CD14-positive monocyte (primary cell): Measurements from ENCODE around the gene LRCH1. TPM values are rescaled to one million over a fixed set of nuclear protein-coding genes. Genes with fewer than 3 reads are reported as not detected.

Experiments used
- DNase-seq, 3 donors: peaks; one replicate each; pipeline ENCODE4 v3.0.0-alpha.2; 2011 to 2022
- H2AFZ ChIP-seq: 2 replicates; pipeline ENCODE4 v1.6.0; 2012; ENCODE audit warnings: mild to moderate bottlenecking, low read depth, low read length, inconsistent platforms; ENCODE audit not compliant: insufficient read depth, poor library complexity, severe bottlenecking
- H3K27ac ChIP-seq, 2 donors: 1 replicate in 1 of 2; 2 replicates in 1 of 2; pipeline ENCODE4 v1.5.1; 2012 to 2013; ENCODE audit warnings: low read length in 2 of 2, control low read depth in 1 of 2, inconsistent platforms in 1 of 2, low read depth in 1 of 2, mild to moderate bottlenecking in 1 of 2
- H3K27me3 ChIP-seq, 2 donors: one replicate each; pipeline versions ENCODE4 v1.6.0 to v1.6.1; 2011 to 2013; ENCODE audit warnings: low read length in 2 of 2; ENCODE audit not compliant: control insufficient read depth in 2 of 2, insufficient read depth in 2 of 2
- H3K36me3 ChIP-seq, 2 donors: replicated peaks in 1 of 2; 1 replicate in 1 of 2; 2 replicates in 1 of 2; pipeline versions ENCODE4 v1.5.1 to v1.6.1; 2012 to 2013; ENCODE audit warnings: low read length in 2 of 2, control low read depth in 1 of 2, inconsistent platforms in 1 of 2, mild to moderate bottlenecking in 1 of 2; ENCODE audit not compliant: insufficient read depth in 2 of 2, control insufficient read depth in 1 of 2
- H3K4me1 ChIP-seq, 2 donors: 1 replicate in 1 of 2; 2 replicates in 1 of 2; pipeline versions ENCODE4 v1.5.1 to v1.6.1; 2012 to 2013; ENCODE audit warnings: low read length in 2 of 2, control low read depth in 1 of 2, inconsistent platforms in 1 of 2, mild to moderate bottlenecking in 1 of 2, moderate library complexity in 1 of 2; ENCODE audit not compliant: insufficient read depth in 2 of 2, control insufficient read depth in 1 of 2
- H3K4me2 ChIP-seq: replicated peaks from 2 replicates; pipeline ENCODE3; 2012; ENCODE audit warnings: low read length, moderate library complexity, mild to moderate bottlenecking; ENCODE audit not compliant: poor library complexity, severe bottlenecking; ENCODE audit errors: extremely low read depth
- H3K4me3 ChIP-seq, 3 experiments: fragments of 200-600 bp in 1 of 3; sonication (generic) in 1 of 3; replicated peaks in 1 of 3; 1 replicate in 2 of 3; 2 replicates in 1 of 3; pipeline ENCODE4 v1.5.1; 2011 to 2013; ENCODE audit warnings: low read length in 3 of 3, mild to moderate bottlenecking in 3 of 3, control low read depth in 2 of 3, low read depth in 2 of 3, inconsistent platforms in 1 of 3, moderate library complexity in 1 of 3
- H3K79me2 ChIP-seq: 2 replicates; pipeline ENCODE4 v1.6.0; 2012; ENCODE audit warnings: mild to moderate bottlenecking, control low read depth, inconsistent platforms, low read length, moderate library complexity; ENCODE audit not compliant: insufficient read depth
- H3K9ac ChIP-seq: 2 replicates; pipeline ENCODE4 v1.6.0; 2017; ENCODE audit warnings: low read length, mild to moderate bottlenecking; ENCODE audit not compliant: insufficient read depth, poor library complexity, severe bottlenecking
- H3K9me3 ChIP-seq, 2 donors: replicated peaks in 1 of 2; 1 replicate in 1 of 2; 2 replicates in 1 of 2; pipeline versions ENCODE4 v1.5.1 to v1.6.1; 2012 to 2013; ENCODE audit warnings: low read length in 2 of 2, control low read depth in 1 of 2; ENCODE audit not compliant: control insufficient read depth in 1 of 2, insufficient read depth in 1 of 2
- H4K20me1 ChIP-seq: 2 replicates; pipeline ENCODE4 v1.6.0; 2012; ENCODE audit warnings: mild to moderate bottlenecking, low read length, control low read depth, moderate library complexity; ENCODE audit not compliant: insufficient read depth
- H3K27ac Mint-ChIP-seq, 7 donors: one replicate each; pipeline ENCODE4 v1.8.0; 2020; ENCODE audit warnings: mild to moderate bottlenecking in 7 of 7, mixed read lengths in 7 of 7, moderate library complexity in 6 of 7, inconsistent platforms in 2 of 7
- H3K27me3 Mint-ChIP-seq, 3 donors: one replicate each; pipeline ENCODE4 v1.8.0; 2021 to 2022; ENCODE audit warnings: low read depth in 3 of 3, mild to moderate bottlenecking in 3 of 3, mixed read lengths in 3 of 3, moderate library complexity in 3 of 3, inconsistent platforms in 1 of 3
- H3K36me3 Mint-ChIP-seq, 2 donors: one replicate each; pipeline ENCODE4 v1.8.0; 2020; ENCODE audit warnings: mixed read lengths in 2 of 2, inconsistent platforms in 1 of 2, mild to moderate bottlenecking in 1 of 2
- H3K4me1 Mint-ChIP-seq: one replicate; pipeline ENCODE4 v1.8.0; 2020; ENCODE audit warnings: mild to moderate bottlenecking, mixed read lengths
- H3K4me3 Mint-ChIP-seq, 2 donors: one replicate each; pipeline ENCODE4 v1.8.0; 2020; ENCODE audit warnings: mild to moderate bottlenecking in 2 of 2, mixed read lengths in 2 of 2, moderate library complexity in 1 of 2
- H3K9me3 Mint-ChIP-seq, 7 donors: one replicate each; pipeline ENCODE4 v1.8.0; 2020 to 2022; ENCODE audit warnings: mixed read lengths in 7 of 7, mild to moderate bottlenecking in 6 of 7, moderate library complexity in 6 of 7, inconsistent platforms in 2 of 7
- CTCF ChIP-seq: fragments of 200-600 bp; IDR thresholded peaks from one replicate; pipeline ENCODE4 v1.8.0; 2022; ENCODE audit warnings: antibody characterized with exemption, mild to moderate bottlenecking
- WGBS: methylation state at CpG from one replicate; pipeline ENCODE4 v1.1.5; 2013; ENCODE audit warnings: missing lambda C conversion rate; ENCODE audit not compliant: insufficient coverage; 5-methylcytosine and 5-hydroxymethylcytosine counted together
- intact Hi-C, 2 donors: fragments of 100-400 bp; cut with micrococcal nuclease; formaldehyde crosslinking; loops; one replicate each; pipeline versions ENCODE4 v1.15.0 to v1.15.1; 2023
- polyA plus RNA-seq, 3 donors: library from polyadenylated mRNA; depleted of rRNA in 1 of 3; unstranded in 2 of 3; stranded (reverse) in 1 of 3; fragments of 300-500 nt in 2 of 3; fragments of >200 nt in 1 of 3; fragmentation: Illumina TruSeq in 2 of 3; gene quantifications; 1 replicate in 2 of 3; 2 replicates in 1 of 3; pipeline ENCODE4 v1.2.3, GENCODE V29; 2012 to 2021

The LRCH1 gene
- polyA plus RNA-seq, 3 donors = 0.88 to 7.1 (median 2.1) TPM

GRCh38 chr13:46603165-46603603, 50.2 kb downstream of the LRCH1 start:
- Histone ChIP-seq H4K20me1 (peaks cover 24% of the 10 kb centered on the region), H3K27me3 (no peaks in the 10 kb centered on the region), H3K4me2 (no peak overlapping the region), H3K79me2 (peaks cover 81% of the 10 kb centered on the region), H3K4me3 (no peak overlapping the region), H3K9me3 (no peaks in the 10 kb centered on the region), H3K4me1 (peaks cover 51 to 62% of the 10 kb centered on the region in 2 donors), H3K9ac (no peak overlapping the region), H3K27ac (no peak overlapping the region), H3K36me3 (no peaks in the 10 kb centered on the region), H2AFZ (no peak overlapping the region)
- 100% methylated on average over 1 of the region's 4 CpGs for WGBS
- intact Hi-C loops = no loop called here
- Mint-ChIP-seq H3K9me3 (no peaks in the 10 kb centered on the region), H3K27me3 (peaks cover 0 to 3% (median 0%) of the 10 kb centered on the region in 3 donors), H3K4me1 (peaks cover 57% of the 10 kb centered on the region), H3K27ac (peak overlapping the region in 2 of 7 donors; percentile 18 to 38), H3K4me3 (no peak overlapping the region), H3K36me3 (peaks cover 0 to 3% of the 10 kb centered on the region in 2 donors)
- peak; percentile 25 for TF ChIP-seq CTCF
- no peak for DNase-seq

- peaks cover 51% of the 10 kb centered on the region for H3K4me1 Mint-ChIP-seq
- Histone ChIP-seq H3K9ac (no peak overlapping the region), H3K27me3 (no peaks in the 10 kb centered on the region), H3K9me3 (no peaks in the 10 kb centered on the region), H3K79me2 (peaks cover 83% of the 10 kb centered on the region), H3K4me3 (no peak overlapping the region), H3K4me2 (no peak overlapping the region), H4K20me1 (peaks cover 33% of the 10 kb centered on the region), H3K36me3 (no peaks in the 10 kb centered on the region), H3K27ac (no peak overlapping the region), H3K4me1 (peaks cover 41 to 50% of the 10 kb centered on the region in 2 donors), H2AFZ (no peak overlapping the region)
- H3K36me3 Mint-ChIP-seq = peaks cover 0 to 3% of the 10 kb centered on the region in 2 donors
- no peaks in the 10 kb centered on the region for H3K9me3 Mint-ChIP-seq
- no peak for TF ChIP-seq CTCF
- H3K27ac Mint-ChIP-seq = peak overlapping the region in 2 of 7 donors; percentile 10 to 31
- DNase-seq = no peak
- peaks cover 0 to 3% (median 0%) of the 10 kb centered on the region in 3 donors for H3K27me3 Mint-ChIP-seq
- intact Hi-C loops = no loop called here
- WGBS = no CpG with 5 or more reads among the region's 5 CpGs
- no peak overlapping the region for H3K4me3 Mint-ChIP-seq
Measured at GRCh38 chr13:46604226-46604990, 51.4 kb downstream of the LRCH1 start.
